GM12878 (cell line): ENCODE data around the gene CRTC3. TPM values are rescaled to one million over a fixed set of nuclear protein-coding genes. Genes with fewer than 3 reads are reported as not detected.
A peak's percentile ranks its signal among the peaks of the same experiment; 100 is the strongest.

ENCODE experiments used
- ATAC-seq: fragments of 200-7000 bp; cut with Tn5 transposase; 3 replicates; pipeline ENCODE4 v1.9.1; 2020; ENCODE audit warnings: mild to moderate bottlenecking, moderate library complexity
- BruUV-seq: library from RNA; stranded (reverse); fragments of 400-500 nt; replicated peaks from 2 replicates; lab custom pipeline; 2021; lab: Mats Ljungman, UMichigan
- CTCF ChIA-PET: fragments of 300-600 bp; sonication (Branson Sonifier 250); formaldehyde crosslinking; extraction: SDS; loops from one replicate; lab custom pipeline; 2021; ENCODE audit warnings: inconsistent platforms; lab: Yijun Ruan, JAX
- POLR2A ChIA-PET: fragments of 350-600 bp; formaldehyde crosslinking; extraction: SDS; loops from one replicate; lab custom pipeline; 2021; ENCODE audit warnings: inconsistent platforms; lab: Charles Lee
- RAD21 ChIA-PET: fragments of 300-600 bp; sonication (Branson Sonifier 250); formaldehyde crosslinking; loops from one replicate; lab custom pipeline; 2023; ENCODE audit warnings: antibody characterized with exemption; ENCODE audit not compliant: unreplicated experiment; lab: Charles Lee
- SMC1A ChIA-PET: fragments of 300-600 bp; sonication (Branson Sonifier 250); formaldehyde crosslinking; loops from one replicate; lab custom pipeline; 2023; ENCODE audit not compliant: unreplicated experiment, uncharacterized antibody; lab: Charles Lee
- DNase-seq: peaks from one replicate; pipeline ENCODE4 v3.0.0-alpha.2; 2011; ENCODE audit warnings: low read depth, low spot score
- FAIRE-seq: peaks from 3 replicates; lab custom pipeline; 2011; peaks lifted over from hg19 to GRCh38; lab: Jason Lieb, UNC
- H2AFZ ChIP-seq: 2 replicates; pipeline ENCODE4 v1.6.0; 2011; ENCODE audit warnings: low read depth, low read length, control low read depth; ENCODE audit not compliant: control insufficient read depth
- H3K27ac ChIP-seq: 2 replicates; pipeline ENCODE4 v1.5.1; 2011; ENCODE audit warnings: control low read depth; ENCODE audit not compliant: control insufficient read depth, insufficient read depth
- H3K27me3 ChIP-seq, 2 experiments: replicated peaks in 1 of 2; 2 replicates each; pipeline versions ENCODE4 v1.6.0 to v1.6.1; 2011; ENCODE audit warnings: low read length in 1 of 2; ENCODE audit not compliant: control insufficient read depth in 2 of 2, insufficient read depth in 2 of 2
- H3K36me3 ChIP-seq, 2 experiments: 2 replicates each; pipeline ENCODE4 v1.5.1; 2011; ENCODE audit warnings: low read length in 1 of 2; ENCODE audit not compliant: control insufficient read depth in 2 of 2, insufficient read depth in 2 of 2
- H3K4me1 ChIP-seq: 2 replicates; pipeline ENCODE4 v1.6.1; 2011; ENCODE audit warnings: mild to moderate bottlenecking, low read length, moderate library complexity, mixed read lengths; ENCODE audit not compliant: control insufficient read depth, insufficient read depth
- H3K4me2 ChIP-seq: 2 replicates; pipeline ENCODE4 v1.6.0; 2011; ENCODE audit warnings: control low read depth; ENCODE audit not compliant: control insufficient read depth, insufficient read depth
- H3K4me3 ChIP-seq: fragments of 200-600 bp; sonication (generic); 2 replicates; pipeline ENCODE4 v1.5.1; 2016
- H3K79me2 ChIP-seq: 2 replicates; pipeline ENCODE4 v1.6.0; 2011; ENCODE audit warnings: low read length; ENCODE audit not compliant: control insufficient read depth, insufficient read depth
- H3K9ac ChIP-seq: 2 replicates; pipeline ENCODE4 v1.8.0; 2011; ENCODE audit warnings: low read length, control low read depth, mixed read lengths; ENCODE audit not compliant: control insufficient read depth, insufficient read depth
- H3K9me3 ChIP-seq: replicated peaks from 3 replicates; pipeline ENCODE4 v1.5.1; 2011; ENCODE audit warnings: mild to moderate bottlenecking, low read length; ENCODE audit not compliant: control insufficient read depth, insufficient read depth
- H4K20me1 ChIP-seq: 2 replicates; pipeline ENCODE4 v1.6.0; 2011; ENCODE audit not compliant: control insufficient read depth, insufficient read depth
- CEBPB ChIP-seq, 2 experiments: fragments of 150-350 bp in 1 of 2; IDR thresholded peaks; 2 replicates each; pipeline ENCODE4 v1.6.1; 2012 to 2014; ENCODE audit warnings: low read depth in 2 of 2, low read length in 2 of 2, borderline replicate concordance in 1 of 2, inconsistent platforms in 1 of 2
- ETV6 ChIP-seq, 2 experiments: fragments of 450-650 bp in 1 of 2; IDR thresholded peaks in 1 of 2; conservative IDR thresholded peaks in 1 of 2; 2 replicates each; pipeline ENCODE4 v1.6.1; 2014; ENCODE audit warnings: antibody characterized with exemption in 1 of 2, borderline replicate concordance in 1 of 2, low read depth in 1 of 2, mild to moderate bottlenecking in 1 of 2, moderate library complexity in 1 of 2
- EZH2 ChIP-seq: IDR thresholded peaks from 2 replicates; pipeline ENCODE4 v1.6.1; 2012; ENCODE audit warnings: low read depth, mild to moderate bottlenecking, control low read depth, inconsistent platforms, low read length, borderline replicate concordance; ENCODE audit not compliant: control insufficient read depth
- FOXK2 ChIP-seq: fragments of 450-650 bp; IDR thresholded peaks from 2 replicates; pipeline ENCODE4 v1.6.1; 2017; ENCODE audit warnings: mild to moderate bottlenecking, moderate library complexity
- FOXM1 ChIP-seq: IDR thresholded peaks from 2 replicates; pipeline ENCODE4 v1.6.1; 2012; ENCODE audit warnings: low read depth, mild to moderate bottlenecking, inconsistent platforms, low read length, moderate library complexity
- GATAD2B ChIP-seq: fragments of 450-650 bp; conservative IDR thresholded peaks from 2 replicates; pipeline ENCODE4 v1.6.1; 2017; ENCODE audit warnings: low read depth, mild to moderate bottlenecking, moderate library complexity
- IKZF1 ChIP-seq: fragments of 450-650 bp; conservative IDR thresholded peaks from 2 replicates; pipeline ENCODE4 v1.6.1; 2017; ENCODE audit warnings: antibody characterized with exemption, mild to moderate bottlenecking
- JUNB ChIP-seq: IDR thresholded peaks from 2 replicates; pipeline ENCODE4 v1.6.1; 2016; ENCODE audit warnings: antibody characterized with exemption, mild to moderate bottlenecking
- KAT2A ChIP-seq: conservative IDR thresholded peaks from 2 replicates; pipeline ENCODE4 v1.6.1; 2011; ENCODE audit warnings: low read depth, low read length; ENCODE audit not compliant: control insufficient read depth
- NR2C2 ChIP-seq: IDR thresholded peaks from 2 replicates; pipeline ENCODE4 v1.6.1; 2011; ENCODE audit warnings: borderline replicate concordance, low read depth; ENCODE audit not compliant: control insufficient read depth, insufficient read length
- POLR2AphosphoS5 ChIP-seq: IDR thresholded peaks from 2 replicates; pipeline ENCODE4 v1.6.1; 2011; ENCODE audit warnings: mild to moderate bottlenecking, low read length, inconsistent platforms
- RAD21 ChIP-seq: IDR thresholded peaks from 2 replicates; pipeline ENCODE4 v1.6.1; 2011; ENCODE audit warnings: mild to moderate bottlenecking, low read depth, low read length, moderate library complexity; ENCODE audit not compliant: insufficient read depth
- RAD51 ChIP-seq: fragments of 450-650 bp; IDR thresholded peaks from 2 replicates; pipeline ENCODE4 v1.6.1; 2016; ENCODE audit warnings: moderate library complexity, mild to moderate bottlenecking, inconsistent platforms
- SREBF2 ChIP-seq: IDR thresholded peaks from 2 replicates; pipeline ENCODE4 v1.6.1; 2012; ENCODE audit warnings: mild to moderate bottlenecking, low read length
- SUPT20H ChIP-seq: IDR thresholded peaks from 2 replicates; pipeline ENCODE4 v1.6.1; 2011; ENCODE audit warnings: low read depth, mild to moderate bottlenecking, low read length, moderate library complexity, borderline replicate concordance; ENCODE audit not compliant: control insufficient read depth
- TCF7 ChIP-seq: IDR thresholded peaks from 2 replicates; pipeline ENCODE4 v1.6.1; 2014; ENCODE audit warnings: antibody characterized with exemption, borderline replicate concordance
- WGBS: methylation state at CpG from one replicate; pipeline ENCODE4 v1.1.6; 2016; ENCODE audit warnings: low lambda C conversion rate; ENCODE audit not compliant: insufficient replicate concordance, insufficient coverage; ENCODE audit errors: missing lambda C conversion rate; 5-methylcytosine and 5-hydroxymethylcytosine counted together
- in situ Hi-C: fragments of 300-500 bp; cut with MboI; formaldehyde crosslinking; loops from 9 replicates; pipeline ENCODE4 v1.14.3; 2018; ENCODE audit warnings: mixed read lengths
- intact Hi-C: fragments of 100-400 bp; cut with micrococcal nuclease; formaldehyde crosslinking; loops from one replicate; pipeline ENCODE4 v1.14.2; 2022; ENCODE audit not compliant: unreplicated experiment
- polyA plus RNA-seq, 11 experiments: library from polyadenylated mRNA; depleted of rRNA in 4 of 11; unstranded in 6 of 11; stranded (reverse) in 5 of 11; fragments of >200 nt; fragmentation: Nextera tagmentation in 4 of 11; fragmentation: Illumina TruSeq in 1 of 11; extraction: Ambion mirVana in 4 of 11; extraction: Trizol in 1 of 11; gene quantifications; 1 replicate in 1 of 11; 2 replicates in 10 of 11; pipeline versions ENCODE4 v1.2.1 to v1.2.3, GENCODE V29; 2011 to 2016; ENCODE audit warnings: inconsistent platforms in 2 of 11, missing spikeins in 2 of 11, low read depth in 1 of 11
- total RNA-seq, 4 experiments: library from RNA; depleted of rRNA in 3 of 4; stranded (reverse); fragments of >200 nt in 3 of 4; fragmentation: Illumina TruSeq in 1 of 4; extraction: Trizol in 1 of 4; gene quantifications; 2 replicates each; pipeline versions ENCODE4 v1.2.1 to v1.2.3, GENCODE V29; 2013 to 2021
- TF ChIP-seq, protein P1 (sequence below): fragments of 450-650 bp; IDR thresholded peaks from 2 replicates; pipeline ENCODE4 v1.6.1; 2014; ENCODE audit warnings: mild to moderate bottlenecking

Gene CRTC3
- total and polyA plus RNA-seq, 10 of the 15 experiments (the other 5 are each of a cell fraction or from before 2014, with no cell fraction given): 3.5 to 36.9 (median 18.9) TPM

DNA sequence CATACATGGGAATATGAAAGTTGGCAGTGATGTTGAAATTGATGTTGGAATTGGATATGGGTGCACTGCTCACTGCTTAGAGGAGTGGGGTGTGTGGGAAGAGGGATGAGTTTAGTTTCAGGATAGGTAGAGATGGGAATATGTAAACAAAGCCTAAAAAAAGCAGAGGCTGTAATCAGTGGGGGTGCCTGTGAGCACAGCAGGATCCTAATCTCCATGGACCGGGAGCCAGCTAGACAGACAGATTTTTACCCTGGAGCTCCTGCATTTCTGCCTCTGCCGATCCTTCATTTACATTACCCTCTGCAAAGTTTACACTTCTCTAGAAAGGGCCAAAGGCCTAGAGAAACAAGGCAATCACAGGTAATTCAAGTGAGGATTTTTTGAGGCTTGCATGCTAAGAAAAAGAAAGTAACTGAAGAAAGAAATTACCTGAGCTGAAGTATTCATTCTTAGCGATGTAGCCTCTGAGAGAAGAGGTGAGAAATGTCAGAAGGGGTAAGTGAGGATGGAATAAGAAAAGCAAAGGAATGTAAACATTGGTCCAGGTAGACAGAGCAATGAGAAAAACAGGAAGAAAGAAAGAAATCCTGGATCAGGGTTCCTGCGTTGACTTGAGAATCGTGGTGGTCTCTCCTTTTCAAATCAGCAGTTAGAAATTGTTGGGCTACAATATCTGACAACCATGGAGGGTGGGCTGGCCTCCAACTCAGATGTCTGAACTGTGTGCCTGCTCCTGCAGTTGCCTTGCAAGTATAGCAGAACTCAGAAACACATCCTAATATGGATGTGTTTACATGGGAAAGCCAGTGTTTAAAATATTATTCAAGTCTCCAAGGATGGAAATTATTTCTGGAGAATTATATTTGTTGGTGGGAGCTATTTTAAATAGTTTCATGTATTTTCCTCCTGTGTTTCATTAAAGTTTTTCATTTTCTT lies 79.8 kb downstream of the CRTC3 start:
- DNase-seq: no peak
- Histone ChIP-seq H3K4me2 (no peak overlapping the region), H3K4me3 (no peak overlapping the region), H4K20me1 (no peaks in the 10 kb centered on the region), H3K36me3 (peaks cover 3 to 14% of the 10 kb centered on the region in 2 experiments; a peak in 3 of 4 replicates), H3K4me1 (no peaks in the 10 kb centered on the region), H2AFZ (no peak overlapping the region), H3K79me2 (no peaks in the 10 kb centered on the region), H3K9ac (no peak overlapping the region), H3K27ac (no peak overlapping the region), H3K9me3 (no peaks in the 10 kb centered on the region), H3K27me3 (no peaks in the 10 kb centered on the region)
- SMC1A ChIA-PET: interaction anchor here (1.4 kb wide), 1 partner anchor 53 kb away, joined by 3 read pairs; no protein-coding TSS in a partner anchor
- WGBS: 98% methylated on average over 5 of the region's 5 CpGs
- POLR2A ChIA-PET: no interaction called here
- RAD21 ChIA-PET: no interaction called here
- no peak for ATAC-seq
- in situ Hi-C loops (no loop called here), intact Hi-C loops (no loop called here)
- TF ChIP-seq POLR2AphosphoS5 (no peak), SUPT20H (no peak), RAD51 (no peak), FOXK2 (no peak), SREBF2 (no peak), KAT2A (no peak), TCF7 (no peak), ETV6 (conservative IDR thresholded peaks at IDR 0.05 in 1 of 2, IDR thresholded peaks at IDR 0.05 in 1 of 2; ENCODE audit: borderline replicate concordance in 1 of 2, low read depth in 1 of 2) (no peak), FOXM1 (no peak), JUNB (no peak), CEBPB (IDR thresholded peaks at IDR 0.05; ENCODE audit: borderline replicate concordance in 1 of 2, low read depth in 2 of 2, low read length in 2 of 2) (no peak), GATAD2B (no peak), IKZF1 (no peak), NR2C2 (no peak), RAD21 (no peak), EZH2 (no peak)
- TF ChIP-seq, protein P1, sequence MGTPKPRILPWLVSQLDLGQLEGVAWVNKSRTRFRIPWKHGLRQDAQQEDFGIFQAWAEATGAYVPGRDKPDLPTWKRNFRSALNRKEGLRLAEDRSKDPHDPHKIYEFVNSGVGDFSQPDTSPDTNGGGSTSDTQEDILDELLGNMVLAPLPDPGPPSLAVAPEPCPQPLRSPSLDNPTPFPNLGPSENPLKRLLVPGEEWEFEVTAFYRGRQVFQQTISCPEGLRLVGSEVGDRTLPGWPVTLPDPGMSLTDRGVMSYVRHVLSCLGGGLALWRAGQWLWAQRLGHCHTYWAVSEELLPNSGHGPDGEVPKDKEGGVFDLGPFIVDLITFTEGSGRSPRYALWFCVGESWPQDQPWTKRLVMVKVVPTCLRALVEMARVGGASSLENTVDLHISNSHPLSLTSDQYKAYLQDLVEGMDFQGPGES: no peak
- TSS peak; percentile 18 for BruUV-seq
- CTCF ChIA-PET: interaction anchor here (1.1 kb wide), 1 partner anchor 37 kb away, joined by 3 read pairs; no protein-coding TSS in a partner anchor
- no peak for FAIRE-seq
